C1 segment of cervical spinal cord (tissue), 14 donors: Measurements from ENCODE around the gene LTBP2.

Experiments used
- DNase-seq, 14 donors: peaks; one replicate each; lab custom pipeline; 2025; lab: John Stamatoyannopoulos, UW

Gene LTBP2

DNA sequence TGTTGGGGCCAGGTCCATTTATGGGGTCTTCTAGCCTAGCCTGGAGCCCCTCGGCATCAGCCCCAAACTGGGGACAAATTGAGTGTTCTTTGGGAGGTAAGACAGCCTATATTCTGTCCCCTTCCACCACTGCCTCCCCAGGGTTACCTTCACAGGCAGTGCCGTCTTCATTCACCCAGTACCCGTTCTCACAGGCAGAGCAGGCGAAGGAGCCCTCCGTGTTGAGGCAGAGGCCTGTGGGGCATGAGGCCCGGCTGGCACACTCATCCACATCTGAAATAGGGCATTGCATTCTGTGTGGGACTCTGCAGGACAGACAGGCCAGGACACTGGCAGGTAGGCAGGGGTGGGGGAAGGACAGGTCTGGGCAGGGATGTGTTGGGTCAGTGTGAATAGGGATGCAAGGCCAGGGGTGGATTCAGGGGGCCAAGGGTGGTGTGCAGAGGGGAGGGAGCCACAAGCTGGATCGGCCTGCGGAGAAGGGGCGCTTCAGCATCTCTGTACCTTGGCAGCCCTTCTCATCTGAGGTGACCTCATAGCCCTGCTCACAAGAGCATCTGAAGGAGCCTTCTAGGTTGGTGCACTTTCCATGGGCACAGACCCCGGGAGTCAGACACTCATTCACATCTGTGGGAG lies 102.3 kb downstream of the LTBP2 start:
- DNase-seq: no peak

DNA sequence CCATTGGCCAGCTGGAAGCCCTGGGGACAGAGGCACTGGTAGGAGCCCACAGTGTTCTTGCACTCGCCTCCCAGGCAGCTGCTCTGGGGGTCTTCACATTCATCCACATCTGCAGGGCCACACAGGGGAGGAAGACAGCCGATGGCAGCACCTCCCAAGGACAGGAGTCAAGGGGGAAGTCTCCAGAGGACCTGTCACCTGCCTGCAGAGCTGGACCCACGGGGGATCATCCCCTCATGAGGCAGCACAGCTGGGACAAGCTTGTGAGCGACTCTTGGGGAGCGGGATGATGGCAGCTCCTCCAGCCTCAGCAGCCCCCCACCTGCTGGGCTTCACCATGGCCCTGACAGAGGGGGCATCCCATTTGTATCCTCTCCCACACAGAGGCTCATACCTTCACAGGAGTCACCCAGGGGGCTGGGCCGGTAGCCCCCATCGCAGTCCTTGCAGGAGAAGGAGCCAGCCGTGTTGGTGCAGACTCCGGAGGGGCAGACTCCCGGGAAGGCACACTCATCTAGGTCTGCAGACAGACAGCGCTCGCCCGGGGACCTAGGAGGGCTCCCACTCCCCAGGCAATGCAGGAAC lies 103.1 kb downstream of the LTBP2 start:
- no peak for DNase-seq

DNA sequence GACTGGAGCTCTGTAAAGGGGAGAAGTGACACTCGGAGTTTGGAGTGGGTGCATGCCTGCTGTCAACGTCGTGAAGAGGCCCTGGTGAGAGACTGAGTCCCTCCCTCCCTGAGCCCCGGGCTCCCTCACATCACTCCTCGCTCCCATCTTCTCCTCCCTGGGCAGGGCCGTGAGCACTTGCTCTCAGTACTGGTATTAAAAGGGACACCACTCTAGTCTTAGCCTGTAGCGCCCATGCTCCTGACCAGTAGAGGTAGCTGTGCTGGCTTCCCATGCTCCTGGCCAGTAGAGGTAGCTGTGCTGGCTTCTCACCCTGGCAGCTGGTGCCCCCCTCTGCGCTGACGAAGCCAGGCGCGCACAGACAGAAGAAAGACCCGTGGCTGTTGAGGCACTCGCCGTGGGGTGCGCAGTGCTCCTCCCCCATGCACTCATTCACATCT lies 103.7 kb downstream of the LTBP2 start:
- DNase-seq: no peak

DNA sequence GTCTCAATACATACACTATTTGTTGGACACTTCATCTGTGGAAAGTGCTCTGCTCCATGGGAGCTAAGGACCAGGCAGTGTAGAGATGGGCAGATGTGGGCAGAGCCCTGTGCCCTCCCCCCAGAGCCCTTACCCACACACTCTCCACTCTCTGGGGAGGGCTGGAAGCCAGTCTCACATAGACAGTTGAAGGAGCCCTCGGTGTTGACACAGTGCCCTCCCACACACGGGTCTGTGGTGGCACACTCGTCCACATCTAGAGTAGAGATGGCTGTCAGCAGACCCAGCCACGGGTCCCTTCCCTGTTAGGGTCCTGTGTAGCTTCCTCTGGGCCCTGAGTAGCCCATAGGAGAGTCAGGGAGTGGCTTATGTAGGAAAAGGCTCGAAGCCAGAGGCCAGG lies 104.2 kb downstream of the LTBP2 start:
- DNase-seq: no peak

DNA sequence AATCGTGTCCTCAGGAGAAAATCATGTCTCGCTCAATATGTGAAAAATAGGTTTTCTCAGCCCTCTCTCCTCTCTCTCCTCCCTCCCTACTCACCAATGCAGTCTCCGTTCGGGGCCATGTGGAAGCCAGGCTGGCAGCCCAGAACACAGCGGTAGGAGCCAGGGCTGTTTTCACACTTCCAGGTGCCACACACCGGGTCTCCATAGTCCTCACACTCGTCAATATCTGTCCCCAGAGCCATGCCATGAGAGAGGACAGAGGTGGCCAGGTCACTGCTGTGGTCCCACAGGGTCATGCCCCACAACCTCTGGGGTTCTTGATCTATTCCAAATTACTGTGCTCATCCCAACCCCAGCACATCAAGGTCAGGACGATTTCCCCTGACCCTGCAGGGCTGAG lies 105.0 kb downstream of the LTBP2 start:
- peak in 1 of 14 donors; percentile 8 for DNase-seq

DNA sequence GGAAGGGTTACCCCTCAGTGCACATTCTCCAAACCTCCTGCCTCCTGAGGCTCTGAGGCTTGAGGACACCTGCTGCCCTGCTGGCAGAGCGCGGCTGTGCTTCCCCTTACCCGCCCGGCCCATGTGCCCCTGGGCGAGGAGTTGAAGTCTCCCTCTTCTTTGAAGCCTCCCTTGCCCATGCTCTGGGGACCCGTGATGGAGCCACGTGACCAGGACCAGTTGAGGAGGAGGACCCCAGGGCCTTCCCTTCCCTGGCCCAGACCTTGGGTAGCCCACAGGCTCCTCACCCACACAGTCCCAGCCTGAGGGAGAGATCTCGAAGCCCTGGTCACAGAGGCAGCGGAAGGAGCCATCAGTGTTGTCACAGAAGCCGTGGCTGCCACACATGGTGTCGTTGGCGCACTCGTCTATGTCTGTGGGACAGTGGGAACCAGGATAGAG lies 105.6 kb downstream of the LTBP2 start:
- DNase-seq: no peak

DNA sequence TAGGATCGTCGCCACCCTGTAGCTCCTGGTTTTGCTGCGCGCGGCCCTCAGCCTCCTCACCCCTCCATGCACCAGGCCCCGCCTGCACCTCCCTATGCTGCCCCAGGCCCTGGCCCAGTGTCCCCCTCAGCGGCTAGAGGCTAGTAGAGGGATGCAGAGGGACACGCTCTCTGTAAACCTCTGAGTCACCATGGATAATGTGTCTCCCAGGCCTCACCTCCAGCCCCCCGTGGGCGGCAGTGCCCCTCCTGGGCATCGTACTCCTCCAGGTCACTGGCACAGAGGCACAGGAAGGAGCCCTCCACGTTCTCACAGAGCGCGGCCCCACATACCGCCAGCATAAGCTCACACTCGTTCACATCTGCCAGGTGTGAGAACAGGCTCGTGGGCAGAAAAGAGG lies 106.2 kb downstream of the LTBP2 start:
- DNase-seq: no peak

DNA sequence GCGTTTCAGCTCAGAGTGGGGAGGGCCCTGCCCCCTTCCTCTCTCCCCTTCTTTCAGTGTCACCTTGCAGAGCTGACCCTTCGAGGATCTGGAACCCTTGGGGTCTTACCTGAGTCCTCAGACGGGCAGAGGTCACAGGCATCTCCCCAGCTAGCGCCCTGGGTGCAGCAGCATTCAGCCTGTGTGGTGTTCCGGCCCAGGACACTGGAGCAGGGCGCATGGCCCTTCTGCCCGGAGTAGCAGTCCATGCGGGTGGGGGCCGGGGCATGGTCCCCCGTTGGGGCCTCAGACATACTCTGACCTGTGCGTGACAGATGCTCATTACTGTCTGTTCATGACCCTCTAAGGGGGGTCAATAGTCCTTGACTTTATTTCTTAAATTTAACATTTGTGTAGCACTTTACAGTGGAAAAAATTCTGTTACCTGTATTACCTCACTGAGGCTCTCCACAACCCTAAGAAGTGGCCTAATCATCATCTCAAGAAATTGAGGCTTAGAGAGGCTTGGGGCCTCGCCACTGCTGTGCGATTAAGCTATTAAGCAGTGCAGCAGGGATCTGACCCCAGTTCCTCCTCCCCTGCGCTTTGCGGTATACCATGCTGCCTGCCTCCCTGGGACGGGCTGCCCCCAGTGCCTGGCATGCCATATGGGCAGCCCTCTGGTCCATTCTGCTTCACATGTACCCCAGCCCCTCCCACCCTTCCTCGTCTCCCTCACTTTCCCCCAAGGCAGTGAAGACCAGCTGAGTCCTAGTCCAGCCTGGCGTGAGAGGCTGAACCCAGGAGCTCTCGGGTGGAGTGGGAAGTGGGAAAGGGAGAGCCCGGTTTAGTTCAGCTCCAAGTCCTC lies 106.9 kb downstream of the LTBP2 start:
- no peak for DNase-seq

DNA sequence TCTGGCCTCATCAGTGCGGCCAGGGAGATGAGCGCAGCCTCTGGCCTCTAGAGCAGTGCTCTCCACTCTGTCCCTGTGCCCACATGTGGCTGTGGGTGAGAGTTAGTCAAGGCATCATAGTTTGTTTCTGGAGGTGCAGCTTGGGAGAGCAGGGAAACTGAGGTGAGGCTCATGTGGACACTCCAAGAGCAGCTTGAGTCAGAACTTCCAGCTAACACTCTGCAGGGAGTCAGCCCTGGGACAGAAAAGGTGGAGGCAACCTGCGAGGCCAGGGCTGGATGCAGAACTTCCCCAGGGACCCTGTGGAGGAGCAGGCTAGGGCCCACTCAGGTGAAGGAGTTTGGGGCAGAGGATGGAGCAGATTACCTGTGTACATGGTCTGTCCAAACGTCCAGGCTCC lies 107.6 kb downstream of the LTBP2 start:
- DNase-seq: no peak

DNA sequence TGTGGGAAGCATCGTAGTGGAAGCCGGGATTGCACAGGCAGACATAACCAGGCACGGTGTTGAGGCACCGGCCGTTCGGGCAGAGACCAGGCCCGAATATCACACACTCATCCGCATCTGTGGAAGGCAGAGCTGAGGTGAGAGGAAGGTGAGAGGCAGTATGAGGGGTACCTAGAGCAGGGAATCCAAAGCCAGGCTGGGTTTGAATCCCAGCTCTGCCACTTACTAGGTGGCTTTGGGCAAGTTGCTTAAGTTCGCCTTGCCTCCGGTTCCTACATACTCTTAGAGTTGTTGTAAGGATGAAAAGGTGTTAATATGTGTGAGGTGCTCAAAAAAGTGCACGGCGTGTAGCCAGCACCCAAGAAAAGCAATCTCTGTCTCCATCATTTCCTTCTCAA lies 108.1 kb downstream of the LTBP2 start:
- DNase-seq: no peak

DNA sequence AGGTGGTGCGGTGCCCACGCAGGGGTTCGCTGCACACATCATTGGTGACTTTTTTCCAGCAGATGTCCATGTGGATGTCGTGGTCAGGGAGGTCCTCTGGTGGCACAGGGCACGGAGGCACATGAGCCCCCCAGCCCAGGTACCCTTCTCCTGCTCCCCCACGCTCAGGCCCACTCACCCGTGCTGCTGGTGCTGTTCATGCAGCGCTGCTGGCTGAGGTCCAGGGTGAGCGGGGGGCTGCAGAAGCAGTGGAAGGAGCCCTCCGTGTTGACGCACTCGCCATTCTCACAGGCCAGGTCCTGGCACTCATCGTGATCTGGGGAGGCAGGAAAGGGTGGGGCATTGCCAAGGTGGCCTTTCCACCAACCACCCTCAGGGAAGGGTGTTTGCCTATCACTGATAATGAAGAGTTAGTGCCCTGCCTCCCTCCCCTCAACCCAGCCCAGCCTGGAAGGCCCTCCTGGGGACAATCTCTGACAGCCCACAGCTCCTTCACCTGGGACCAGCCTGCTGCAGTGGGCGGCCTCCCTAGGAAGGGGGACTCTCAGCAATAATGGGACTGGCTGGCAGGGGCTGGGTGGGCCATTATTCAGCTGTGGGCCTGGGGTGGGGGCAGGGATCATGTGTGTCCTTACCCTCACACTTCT lies 108.6 kb downstream of the LTBP2 start:
- no peak for DNase-seq

DNA sequence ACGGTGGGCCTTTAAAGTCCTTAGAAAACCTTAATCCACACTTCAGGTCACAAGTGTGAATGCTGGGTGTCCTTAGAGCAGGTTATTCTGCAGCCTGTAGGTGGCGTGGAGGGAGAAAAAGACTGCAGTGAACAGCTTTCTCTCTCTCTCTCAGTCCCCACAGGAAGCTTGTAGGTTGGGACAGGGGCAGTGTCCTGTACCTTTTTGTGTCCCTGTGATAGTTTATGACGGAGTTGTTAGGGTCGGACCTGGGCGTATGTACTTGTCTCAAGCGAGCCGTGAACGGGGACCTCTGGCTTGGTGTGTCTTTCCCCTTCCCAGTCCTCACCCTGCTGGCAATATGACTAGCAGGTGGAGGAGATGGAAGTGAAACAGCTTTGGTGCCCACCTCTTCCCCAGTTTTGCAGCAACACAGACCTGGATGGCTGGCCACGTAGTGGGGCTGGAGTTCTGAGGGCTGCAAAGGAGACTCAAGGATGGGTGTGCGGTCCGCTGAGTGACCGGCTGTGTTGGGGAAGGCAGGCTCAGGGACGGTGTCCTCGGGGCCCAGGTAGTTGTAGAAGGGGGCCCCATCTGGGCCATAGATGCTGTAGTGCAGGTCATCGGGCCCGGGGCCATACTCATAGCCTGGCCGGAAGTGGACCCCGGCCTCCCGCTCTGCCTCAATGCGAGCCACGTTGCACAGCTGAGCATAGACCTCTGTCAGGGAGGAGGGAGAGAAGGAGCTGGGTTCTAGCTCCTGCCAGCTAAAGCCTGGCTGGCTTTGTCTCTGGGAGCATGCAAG lies 109.6 kb downstream of the LTBP2 start:
- no peak for DNase-seq

DNA sequence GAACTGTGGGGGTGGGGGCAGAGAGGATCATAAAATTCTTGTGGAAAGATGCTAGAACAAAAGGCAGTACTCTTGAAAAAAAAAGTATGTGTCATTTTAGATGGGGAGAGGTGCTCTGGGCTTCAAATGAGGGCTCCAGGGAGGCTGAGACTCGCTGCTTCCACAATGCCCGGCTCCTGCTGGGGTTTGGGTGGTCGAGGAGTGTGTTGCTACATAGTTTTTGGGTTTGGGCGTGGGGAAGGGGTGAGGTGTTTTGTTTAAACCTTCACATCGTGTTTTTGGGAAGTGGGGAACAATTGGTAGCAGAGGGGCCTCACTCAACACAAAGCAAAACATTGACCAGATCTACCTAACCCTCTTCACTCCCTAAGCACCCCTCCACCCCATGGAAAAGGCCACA lies 110.3 kb downstream of the LTBP2 start:
- no peak for DNase-seq

DNA sequence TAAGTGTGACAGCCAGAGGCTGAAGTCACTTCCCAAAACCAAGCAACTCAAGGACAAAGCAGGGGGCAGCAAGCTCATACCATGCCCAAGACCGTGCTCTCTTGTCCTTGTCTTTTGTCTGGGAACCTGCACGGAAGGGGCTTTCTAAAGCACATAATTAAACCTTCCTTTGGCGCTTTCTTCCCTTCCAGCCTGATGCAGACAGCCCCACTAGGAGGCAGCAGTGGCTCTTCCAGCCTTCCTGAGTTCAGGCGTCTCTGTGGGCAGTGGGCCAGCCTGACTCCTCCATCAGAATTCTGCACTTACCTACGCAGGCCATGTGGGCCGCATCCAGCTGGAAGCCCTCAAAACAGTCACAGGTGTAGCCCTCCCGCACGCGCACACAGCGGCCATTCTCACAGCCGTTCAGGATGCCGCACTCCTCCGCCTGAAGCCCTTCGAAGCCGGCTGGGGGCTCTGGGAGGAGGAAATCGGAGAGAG lies 110.9 kb downstream of the LTBP2 start:
- peak in 8 of 14 donors; percentile 12 to 57 (median 34) for DNase-seq

DNA sequence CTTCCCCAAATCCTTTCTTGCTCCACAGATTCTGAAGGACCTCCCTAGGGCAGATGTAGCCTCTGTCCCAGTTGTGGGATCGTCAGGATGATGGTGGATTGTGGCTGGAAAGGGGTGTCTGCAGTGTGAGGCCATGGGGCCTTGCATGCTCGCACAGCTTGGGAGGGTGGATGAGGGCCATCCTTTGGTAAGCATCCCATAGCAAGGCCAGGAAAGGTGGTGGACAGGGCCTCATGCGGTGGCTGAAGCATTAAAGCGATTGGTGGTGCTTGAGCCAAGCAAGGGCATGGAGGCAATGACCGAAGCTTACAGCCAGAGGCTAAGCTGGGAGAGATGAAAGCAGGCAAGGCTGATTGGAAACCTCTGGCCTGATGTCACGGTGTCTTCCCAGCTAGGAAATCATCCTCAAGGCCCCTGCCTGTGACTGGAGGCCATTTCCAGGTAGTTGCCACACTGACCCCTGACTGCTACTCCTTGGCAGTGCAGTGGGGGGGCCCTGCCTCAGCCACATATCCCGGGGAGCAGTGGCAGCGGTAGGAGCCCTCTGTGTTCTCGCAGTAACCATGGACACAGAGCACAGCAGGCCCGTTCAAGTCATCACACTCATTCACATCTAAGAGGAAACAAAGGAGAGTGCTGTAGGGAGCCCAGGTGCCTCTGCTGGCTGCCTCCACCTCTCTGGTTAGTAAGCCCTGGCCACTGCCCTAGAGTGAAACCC lies 111.5 kb downstream of the LTBP2 start:
- DNase-seq: peak in 1 of 14 donors; percentile 57

DNA sequence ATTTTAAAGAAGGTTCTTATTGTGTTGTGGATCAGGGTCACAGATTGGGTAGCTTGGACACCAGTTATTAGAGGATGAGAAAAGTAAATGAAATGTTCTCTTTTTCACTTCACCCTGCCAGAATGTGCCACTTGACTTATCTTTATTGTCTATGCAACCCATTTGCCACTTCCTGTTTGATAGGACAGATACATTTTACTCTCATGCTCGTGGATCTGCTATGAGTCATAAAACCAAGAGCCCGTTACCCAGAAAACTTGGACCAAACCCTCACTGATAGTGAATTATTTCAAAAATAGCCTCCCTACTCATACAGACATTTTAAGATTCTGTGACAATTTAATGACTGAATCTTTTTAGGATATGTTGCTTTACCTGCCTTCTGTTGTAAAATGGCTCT lies 116.7 kb downstream of the LTBP2 start:
- no peak for DNase-seq

DNA sequence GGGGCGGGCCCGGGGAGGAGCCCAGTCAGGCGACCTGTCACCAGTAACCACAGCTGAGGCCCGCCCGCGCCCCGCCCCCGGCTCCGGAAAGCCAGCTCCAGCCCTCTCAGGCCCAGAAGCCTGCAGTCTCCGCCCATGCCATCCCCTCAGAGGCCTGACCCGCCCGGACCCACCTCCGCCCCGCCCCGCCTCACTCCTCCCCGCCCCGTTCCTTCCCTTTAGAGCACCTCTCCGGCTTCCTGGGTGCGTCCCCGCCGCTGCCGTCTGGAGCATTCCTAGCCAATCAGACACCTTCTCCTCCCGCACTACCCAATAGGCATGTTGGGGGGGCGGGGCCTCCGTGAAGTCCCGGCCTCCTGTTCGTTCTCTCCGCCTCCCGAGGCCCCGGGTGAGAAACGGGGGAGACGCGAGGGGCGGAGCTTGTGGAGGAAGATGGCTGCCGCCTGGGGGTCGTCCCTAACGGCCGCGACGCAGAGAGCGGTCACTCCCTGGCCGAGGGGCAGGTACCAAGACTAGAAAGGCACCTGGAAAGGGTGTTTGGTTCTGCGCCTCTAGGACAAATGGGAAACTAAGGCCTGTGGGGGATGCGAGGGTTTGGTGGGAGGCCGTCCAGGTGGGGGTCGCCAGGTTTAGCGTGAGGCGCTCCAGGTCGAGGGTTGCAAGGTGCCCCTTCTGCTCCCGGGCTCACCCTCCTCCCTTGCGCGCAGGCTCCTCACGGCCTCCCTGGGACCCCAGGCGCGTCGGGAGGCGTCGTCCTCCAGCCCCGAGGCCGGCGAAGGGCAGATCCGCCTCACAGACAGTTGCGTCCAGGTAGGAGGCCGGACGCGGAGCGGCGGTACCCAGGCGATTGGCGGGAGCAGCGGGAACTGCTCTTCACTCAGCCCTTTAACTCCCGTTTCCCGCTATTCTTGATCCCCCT lies 118.4 kb downstream of the LTBP2 start, which contains the start of gene ISCA2:
TSS of gene ISCA2 (plus strand) at position 423 of the 919 bp plus-strand sequence. CDS start at position 433, 10 bp downstream.
- peak; percentile 93 to 100 (median 98) for DNase-seq

DNA sequence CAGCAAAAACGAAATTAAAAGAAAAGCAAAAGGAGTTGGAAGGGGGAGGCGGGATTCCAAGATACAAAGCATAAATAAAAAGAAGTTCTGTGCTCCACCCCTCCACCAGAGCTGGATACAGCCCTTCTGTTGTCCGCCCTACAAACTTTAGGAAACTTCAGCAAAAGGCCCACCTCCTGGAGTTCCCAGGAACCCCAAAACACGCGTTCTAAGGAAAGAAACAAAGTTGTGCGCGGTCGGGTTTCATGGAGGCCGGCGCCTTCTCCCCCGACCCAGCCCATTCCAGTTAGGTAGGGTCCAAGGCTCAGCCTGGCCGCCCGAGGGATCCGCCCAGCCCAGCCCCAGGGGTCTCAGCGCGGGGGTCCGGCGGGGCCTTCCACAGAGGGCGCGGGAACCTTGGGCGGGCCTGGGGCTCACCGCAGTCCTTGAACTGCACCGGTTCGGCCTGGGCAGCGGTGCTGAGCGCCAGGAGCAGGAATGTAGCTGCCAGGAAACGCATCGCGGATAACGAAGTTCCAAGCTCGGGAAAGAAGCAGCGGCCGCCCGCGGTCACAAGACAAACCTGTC lies 119.2 kb downstream of the LTBP2 start, which contains the start of gene NPC2:
TSS of gene NPC2 (minus strand) at position 530 of the 567 bp plus-strand sequence. CDS start at position 499, 31 bp downstream.
- DNase-seq: peak in 2 of 14 donors; percentile 63 to 65
